Prostate gland (tissue), 2 donors: Measurements from ENCODE around the gene DEFB113. TPM values are rescaled to one million over a fixed set of nuclear protein-coding genes. Genes with fewer than 3 reads are reported as not detected.

Experiments used
- DNase-seq: peaks from one replicate; pipeline ENCODE4 v3.0.0-alpha.2; 2019; ENCODE audit warnings: low spot score
- H3K27ac ChIP-seq, 2 donors: fragments of 200-600 bp; sonication (generic); 2 replicates each; pipeline ENCODE4 v1.5.1; 2017 to 2019
- H3K27me3 ChIP-seq: fragments of 200-600 bp; sonication (generic); replicated peaks from 2 replicates; pipeline ENCODE4 v1.5.1; 2019; ENCODE audit not compliant: insufficient read depth
- H3K36me3 ChIP-seq, 2 donors: fragments of 200-600 bp; sonication (generic); 1 replicate in 1 of 2; 2 replicates in 1 of 2; pipeline versions ENCODE4 v1.5.1 to v1.8.1; 2017 to 2019
- H3K4me1 ChIP-seq: fragments of 200-600 bp; sonication (generic); replicated peaks from 2 replicates; pipeline ENCODE4 v1.5.1; 2019
- H3K4me3 ChIP-seq, 2 donors: fragments of 200-600 bp; sonication (generic); 2 replicates each; pipeline ENCODE4 v1.5.1; 2017 to 2019
- H3K9me3 ChIP-seq: fragments of 200-600 bp; sonication (generic); 2 replicates; pipeline ENCODE4 v1.5.1; 2017
- POLR2A ChIP-seq: fragments of 450-650 bp; IDR thresholded peaks from one replicate; pipeline ENCODE4 v1.6.1; 2016; ENCODE audit warnings: antibody characterized with exemption, mild to moderate bottlenecking
- POLR2AphosphoS5 ChIP-seq: sonication (generic); formaldehyde crosslinking; IDR thresholded peaks from one replicate; pipeline ENCODE4 v1.6.1; 2017; ENCODE audit warnings: antibody characterized with exemption
- WGBS: methylation state at CpG from one replicate; pipeline ENCODE4 v1.1.5; 2018; 5-methylcytosine and 5-hydroxymethylcytosine counted together
- intact Hi-C: fragments of 100-400 bp; cut with DNase I; formaldehyde crosslinking; loops from one replicate; pipeline ENCODE4 v1.14.2; 2022
- total RNA-seq, 2 donors: library from RNA; depleted of rRNA; stranded (reverse); fragments of >200 nt; gene quantifications; one replicate each; pipeline ENCODE4 v1.1.0, GENCODE V29; 2016
- TF ChIP-seq, protein P1 (sequence below), 4 experiments: fragments of 200-600 bp in 2 of 4; fragments of 450-650 bp in 2 of 4; sonication (generic) in 2 of 4; IDR thresholded peaks; 1 replicate in 3 of 4; 2 replicates in 1 of 4; pipeline ENCODE4 v1.5.1; 2016 to 2019; ENCODE audit warnings: antibody characterized with exemption in 4 of 4, mild to moderate bottlenecking in 2 of 4, moderate library complexity in 2 of 4

Gene DEFB113
- total RNA-seq, 2 donors from 2014 or later, result not detected

DNA sequence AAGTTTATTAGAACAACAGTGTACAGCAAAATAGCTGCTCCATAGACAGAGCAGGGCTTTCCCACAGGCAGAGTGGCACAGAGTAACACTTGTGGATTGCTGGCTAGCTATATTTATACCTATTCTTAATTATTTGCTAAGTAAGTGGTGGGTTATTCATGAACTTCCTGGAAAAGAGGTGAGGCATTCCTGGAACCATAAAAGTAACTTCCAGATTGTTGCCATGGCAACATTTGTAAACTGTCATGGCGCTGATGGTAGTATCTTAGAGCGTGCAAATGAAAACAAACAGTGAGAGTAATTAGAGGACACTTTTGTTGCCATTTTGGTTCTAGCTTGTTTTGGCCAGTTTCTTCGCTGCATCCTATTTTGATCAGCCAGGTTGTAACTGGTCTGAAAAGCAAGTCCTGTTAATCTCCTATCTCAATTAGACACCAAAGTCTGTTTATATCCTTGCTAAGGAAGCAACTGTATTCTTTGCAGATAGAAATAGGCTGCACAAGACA lies 29.4 kb downstream of the DEFB113 start:
- 53% methylated on average over 3 of the region's 3 CpGs for WGBS
- DNase-seq, result no peak
- intact Hi-C loops, result no loop called here

DNA sequence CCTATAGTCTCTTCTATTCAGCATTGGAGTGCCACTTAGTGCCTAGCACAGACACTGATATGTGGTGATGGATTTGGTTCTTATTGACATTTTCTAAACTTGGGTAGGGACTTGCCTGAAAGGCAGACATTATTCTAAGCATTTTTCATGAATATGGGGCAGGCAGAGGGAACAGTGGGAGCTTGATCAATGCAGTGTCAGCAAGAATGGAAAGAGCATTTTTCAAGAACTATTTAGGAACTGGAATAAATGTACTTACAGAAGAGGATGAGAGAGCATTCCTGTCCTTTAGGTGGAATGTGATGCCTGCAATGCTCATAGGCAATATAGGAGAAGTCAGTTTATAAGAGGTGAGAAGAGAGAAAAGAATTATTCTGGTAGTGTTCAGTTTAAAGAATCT lies 31.6 kb downstream of the DEFB113 start:
- TF ChIP-seq POLR2AphosphoS5 (no peak), POLR2A (no peak)
- TF ChIP-seq, protein P1, sequence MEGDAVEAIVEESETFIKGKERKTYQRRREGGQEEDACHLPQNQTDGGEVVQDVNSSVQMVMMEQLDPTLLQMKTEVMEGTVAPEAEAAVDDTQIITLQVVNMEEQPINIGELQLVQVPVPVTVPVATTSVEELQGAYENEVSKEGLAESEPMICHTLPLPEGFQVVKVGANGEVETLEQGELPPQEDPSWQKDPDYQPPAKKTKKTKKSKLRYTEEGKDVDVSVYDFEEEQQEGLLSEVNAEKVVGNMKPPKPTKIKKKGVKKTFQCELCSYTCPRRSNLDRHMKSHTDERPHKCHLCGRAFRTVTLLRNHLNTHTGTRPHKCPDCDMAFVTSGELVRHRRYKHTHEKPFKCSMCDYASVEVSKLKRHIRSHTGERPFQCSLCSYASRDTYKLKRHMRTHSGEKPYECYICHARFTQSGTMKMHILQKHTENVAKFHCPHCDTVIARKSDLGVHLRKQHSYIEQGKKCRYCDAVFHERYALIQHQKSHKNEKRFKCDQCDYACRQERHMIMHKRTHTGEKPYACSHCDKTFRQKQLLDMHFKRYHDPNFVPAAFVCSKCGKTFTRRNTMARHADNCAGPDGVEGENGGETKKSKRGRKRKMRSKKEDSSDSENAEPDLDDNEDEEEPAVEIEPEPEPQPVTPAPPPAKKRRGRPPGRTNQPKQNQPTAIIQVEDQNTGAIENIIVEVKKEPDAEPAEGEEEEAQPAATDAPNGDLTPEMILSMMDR (IDR thresholded peaks at IDR 0.05), result no peak
- DNase-seq, result no peak
- intact Hi-C loops, result no loop called here
- no peaks in the 10 kb centered on the region for H3K9me3 ChIP-seq
- H3K27me3 ChIP-seq, result no peaks in the 10 kb centered on the region
- no peaks in the 10 kb centered on the region for H3K36me3 ChIP-seq
- H3K4me3 ChIP-seq, result no peak overlapping the region
- no peak overlapping the region for H3K27ac ChIP-seq
- H3K4me1 ChIP-seq, result no peaks in the 10 kb centered on the region

More for the DNA sequence above, 29.4 kb downstream of the DEFB113 start:
- no peaks in the 10 kb centered on the region for H3K36me3 ChIP-seq
- H3K4me1 ChIP-seq, result no peaks in the 10 kb centered on the region
- no peaks in the 10 kb centered on the region for H3K27me3 ChIP-seq
- TF ChIP-seq POLR2A, result no peak
- TF ChIP-seq, protein P1 (IDR thresholded peaks at IDR 0.05), result no peak
- no peak for TF ChIP-seq POLR2AphosphoS5
- H3K27ac ChIP-seq, result no peak overlapping the region
- H3K9me3 ChIP-seq, result no peaks in the 10 kb centered on the region
- H3K4me3 ChIP-seq, result no peak overlapping the region

DNA sequence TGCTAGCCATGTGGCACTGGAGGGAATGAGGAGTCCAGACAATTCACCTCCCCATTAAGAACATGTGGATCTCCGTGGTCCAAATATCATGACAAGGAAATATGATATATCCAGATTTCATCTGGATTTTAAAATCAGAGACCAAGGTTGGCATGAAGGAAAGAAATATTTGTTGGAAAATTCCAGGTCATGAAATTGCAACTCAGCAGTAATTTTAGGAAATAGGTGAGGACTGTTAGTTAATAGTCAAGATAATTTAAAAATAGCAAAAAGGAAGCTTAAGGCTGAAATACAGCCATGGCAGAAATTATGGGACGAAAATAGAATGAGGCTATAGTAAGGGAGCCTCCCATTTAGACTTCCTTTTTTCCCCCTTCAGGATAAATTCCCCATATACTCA lies 32.4 kb downstream of the DEFB113 start:
- H3K4me3 ChIP-seq, result no peak overlapping the region
- H3K9me3 ChIP-seq, result no peaks in the 10 kb centered on the region
- DNase-seq, result no peak
- H3K4me1 ChIP-seq, result no peaks in the 10 kb centered on the region
- no peaks in the 10 kb centered on the region for H3K36me3 ChIP-seq
- H3K27me3 ChIP-seq, result no peaks in the 10 kb centered on the region
- WGBS, result 83% methylated on average over 2 of the region's 2 CpGs
- TF ChIP-seq, protein P1 (IDR thresholded peaks at IDR 0.05), result no peak
- TF ChIP-seq POLR2AphosphoS5 (no peak), POLR2A (no peak)
- intact Hi-C loops, result no loop called here
- no peak overlapping the region for H3K27ac ChIP-seq

DNA sequence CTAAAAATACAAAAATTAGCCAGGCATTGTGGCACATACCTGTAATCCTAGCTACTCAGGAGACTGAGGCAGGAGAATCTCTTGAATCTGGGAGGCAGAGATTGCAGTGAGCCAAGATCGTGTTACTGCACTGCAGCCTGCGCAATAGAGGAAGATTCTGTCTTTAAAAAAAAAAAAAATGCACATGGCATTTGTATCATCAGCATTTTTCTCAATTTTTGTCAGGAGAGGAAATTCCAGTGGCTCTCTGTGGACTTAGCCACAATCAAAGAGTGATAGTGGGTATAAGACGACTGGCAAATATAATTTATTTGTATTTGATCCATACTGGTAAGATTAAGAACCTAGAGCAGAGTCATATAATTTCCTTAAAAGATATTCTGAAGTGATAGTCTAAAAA lies 34.0 kb downstream of the DEFB113 start:
- 80% methylated on average over 3 of the region's 3 CpGs for WGBS
- no peaks in the 10 kb centered on the region for H3K36me3 ChIP-seq
- H3K4me3 ChIP-seq, result no peak overlapping the region
- H3K27ac ChIP-seq, result no peak overlapping the region
- no peak for DNase-seq
- H3K4me1 ChIP-seq, result no peaks in the 10 kb centered on the region
- no peaks in the 10 kb centered on the region for H3K9me3 ChIP-seq
- intact Hi-C loops, result no loop called here
- no peaks in the 10 kb centered on the region for H3K27me3 ChIP-seq
- TF ChIP-seq POLR2A (no peak), POLR2AphosphoS5 (no peak)
- TF ChIP-seq, protein P1 (IDR thresholded peaks at IDR 0.05), result no peak

DNA sequence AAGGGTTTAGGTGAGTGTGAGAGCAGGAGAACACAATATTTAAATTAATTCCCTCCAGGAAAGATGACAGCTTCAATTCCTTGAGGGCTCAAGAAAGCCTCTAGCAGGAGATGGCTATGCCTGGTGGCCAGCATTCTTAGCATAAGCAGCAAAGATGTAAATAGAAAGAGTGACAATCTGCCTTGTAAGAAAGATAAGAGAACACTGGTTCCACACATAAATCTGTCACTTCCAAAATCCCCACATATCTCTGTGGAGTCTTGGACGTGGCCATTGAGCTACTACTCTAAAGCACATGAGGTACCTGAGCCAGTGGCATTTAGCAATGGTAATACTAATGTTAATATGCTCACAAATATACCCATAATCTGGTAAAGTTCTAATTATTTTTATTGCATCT lies 34.7 kb downstream of the DEFB113 start:
- Histone ChIP-seq H3K27me3 (no peaks in the 10 kb centered on the region), H3K4me1 (no peaks in the 10 kb centered on the region), H3K36me3 (no peaks in the 10 kb centered on the region), H3K9me3 (no peaks in the 10 kb centered on the region), H3K4me3 (no peak overlapping the region), H3K27ac (no peak overlapping the region)
- intact Hi-C loops, result no loop called here
- no peak for DNase-seq
- TF ChIP-seq, protein P1 (IDR thresholded peaks at IDR 0.05), result no peak
- TF ChIP-seq POLR2A, result no peak
- WGBS, result 23% methylated on average over 1 of the region's 1 CpG
